ENCODE measurements around the gene LMOD1. TPM values are rescaled to one million over a fixed set of nuclear protein-coding genes. Genes with fewer than 3 reads are reported as not detected.

LMOD1 gene
- total RNA-seq, 3 donors from 2014 or later: 11.6 to 442 (median 37.4) TPM

- intact Hi-C loops (cut with DNase I, micrococcal nuclease): no loop called here
- no peak overlapping the region for H3K4me3 ChIP-seq
- no peaks in the 10 kb centered on the region for H3K36me3 ChIP-seq (ENCODE audit: low read depth)
- no peak for ATAC-seq
- no peak for DNase-seq
- H3K9me3 ChIP-seq: no peaks in the 10 kb centered on the region
- H3K4me1 ChIP-seq (ENCODE audit: low read depth): peaks cover 4% of the 10 kb centered on the region
- no peak for TF ChIP-seq CTCF (IDR thresholded peaks at IDR 0.05)
These were observed 38.1 kb upstream of the LMOD1 start for GRCh38 chr1:201984446-201984845.

- H3K4me1 ChIP-seq (ENCODE audit: low read depth): peaks cover 4% of the 10 kb centered on the region
- no peak for TF ChIP-seq CTCF (IDR thresholded peaks at IDR 0.05)
- intact Hi-C loops (cut with DNase I, micrococcal nuclease): no loop called here
- H3K9me3 ChIP-seq: no peaks in the 10 kb centered on the region
- no peaks in the 10 kb centered on the region for H3K36me3 ChIP-seq (ENCODE audit: low read depth)
- H3K4me3 ChIP-seq: peak overlapping the region; percentile 99
- ATAC-seq: no peak
- DNase-seq: no peak
These were observed 37.0 kb upstream of the LMOD1 start for GRCh38 chr1:201983380-201983805.

GRCh38 chr1:201982623-201983379, 36.5 kb upstream of the LMOD1 start, which contains the start of gene RNPEP:
TSS of gene RNPEP (plus strand) at chr1:201982648. CDS start at chr1:201982667, 19 bp downstream.
- no peaks in the 10 kb centered on the region for H3K36me3 ChIP-seq (ENCODE audit: low read depth)
- TF ChIP-seq CTCF (IDR thresholded peaks at IDR 0.05): no peak
- DNase-seq (peak; percentile 79 to 85 (median 80)), ATAC-seq (peak; percentile 90)
- peaks cover 4% of the 10 kb centered on the region for H3K4me1 ChIP-seq (ENCODE audit: low read depth)
- H3K4me3 ChIP-seq: peak within 1 kb of the TSS; percentile 99
- no peaks in the 10 kb centered on the region for H3K9me3 ChIP-seq
- intact Hi-C loops (cut with DNase I, micrococcal nuclease): no loop called here

- no peaks in the 10 kb centered on the region for H3K36me3 ChIP-seq (ENCODE audit: low read depth)
- DNase-seq (peak; percentile 83 to 91 (median 90)), ATAC-seq (peak; percentile 11)
- peaks cover 4% of the 10 kb centered on the region for H3K4me1 ChIP-seq (ENCODE audit: low read depth)
- H3K4me3 ChIP-seq: peak overlapping the region; percentile 99
- no peak for TF ChIP-seq CTCF (IDR thresholded peaks at IDR 0.05)
- intact Hi-C loops (cut with DNase I, micrococcal nuclease): no loop called here
- no peaks in the 10 kb centered on the region for H3K9me3 ChIP-seq
These were observed 35.8 kb upstream of the LMOD1 start for GRCh38 chr1:201982082-201982622.

- Histone ChIP-seq H3K4me3 (no peak overlapping the region), H3K4me1 (ENCODE audit: low read depth) (no peaks in the 10 kb centered on the region), H3K9me3 (no peaks in the 10 kb centered on the region), H3K36me3 (ENCODE audit: low read depth) (no peaks in the 10 kb centered on the region)
- ATAC-seq (no peak), DNase-seq (no peak)
- intact Hi-C loops (cut with DNase I, micrococcal nuclease): loop anchor here (5.0 kb wide), 2 partner anchors 88 to 93 kb away; no protein-coding TSS in a partner anchor
- no peak for TF ChIP-seq CTCF (IDR thresholded peaks at IDR 0.05)
These were observed 24.2 kb upstream of the LMOD1 start for GRCh38 chr1:201970334-201971159.
